HCT116 (cell line): ENCODE data around the gene CENPP. TPM values are rescaled to one million over a fixed set of nuclear protein-coding genes. Genes with fewer than 3 reads are reported as not detected.
"Not testable (repeated sequence)": the region's sequence is repeated elsewhere in the genome, so short reads cannot be mapped to it uniquely, and the experiment has no call there.

ENCODE experiments used
- ATAC-seq: fragments of 200-7000 bp; cut with Tn5 transposase; 2 replicates; pipeline ENCODE4 v1.9.1; 2020; ENCODE audit warnings: mild to moderate bottlenecking, moderate library complexity
- BruUV-seq: library from RNA; stranded (reverse); fragments of 400-500 nt; replicated peaks from 2 replicates; lab custom pipeline; 2021; lab: Mats Ljungman, UMichigan
- CTCF ChIA-PET: fragments of 300-600 bp; sonication (Branson Sonifier 250); formaldehyde crosslinking; loops from one replicate; lab custom pipeline; 2021; ENCODE audit warnings: antibody characterized with exemption; lab: Charles Lee
- POLR2A ChIA-PET: fragments of 300-600, 350-600 bp; sonication (Branson Sonifier 250); formaldehyde crosslinking; loops from one replicate; lab custom pipeline; 2021; ENCODE audit warnings: antibody characterized with exemption; lab: Charles Lee
- RAD21 ChIA-PET, 2 experiments: fragments of 300-600 bp; sonication (Branson Sonifier 250); formaldehyde crosslinking; loops; one replicate each; lab custom pipeline; 2023; ENCODE audit warnings: low total read pairs in 2 of 2; ENCODE audit not compliant: uncharacterized antibody in 2 of 2, unreplicated experiment in 2 of 2, low non-redundant PET in 1 of 2; lab: Charles Lee
- DNase-seq: peaks from one replicate; pipeline ENCODE4 v3.0.0-alpha.2; 2010; ENCODE audit warnings: low read depth, low spot score
- H2AFZ ChIP-seq: fragments of 200-600 bp; shearing (Covaris generic), sonication (generic); 2 replicates; pipeline ENCODE4 v1.6.1; 2017; ENCODE audit warnings: low read depth, mixed run types, mixed read lengths, antibody characterized with exemption, low read length; ENCODE audit not compliant: poor library complexity, severe bottlenecking
- H3K27ac ChIP-seq: 2 replicates; pipeline ENCODE4 v1.5.1; 2012; ENCODE audit warnings: low read depth, low read length
- H3K27me3 ChIP-seq: fragments of 200-600 bp; sonication (generic); 2 replicates; pipeline ENCODE4 v1.6.1; 2016; ENCODE audit warnings: mixed run types, low read length, mixed read lengths; ENCODE audit not compliant: insufficient read depth
- H3K36me3 ChIP-seq, 2 experiments: fragments of 200-500 bp in 1 of 2; fragments of 200-600 bp in 1 of 2; sonication (Bioruptor generic) in 1 of 2; sonication (generic) in 1 of 2; 2 replicates each; pipeline versions ENCODE4 v1.5.1 to v1.6.1; 2014 to 2016; ENCODE audit warnings: low read length in 2 of 2, inconsistent platforms in 1 of 2, mixed read lengths in 1 of 2, mixed run types in 1 of 2; ENCODE audit not compliant: insufficient read depth in 2 of 2, control insufficient read depth in 1 of 2
- H3K4me1 ChIP-seq, 2 experiments: fragments of 200-600 bp in 1 of 2; sonication (generic) in 1 of 2; 2 replicates each; pipeline versions ENCODE4 v1.5.1 to v1.6.1; 2012 to 2017; ENCODE audit warnings: low read length in 2 of 2, inconsistent platforms in 1 of 2, mild to moderate bottlenecking in 1 of 2, mixed read lengths in 1 of 2, mixed run types in 1 of 2, moderate library complexity in 1 of 2; ENCODE audit not compliant: insufficient read depth in 2 of 2, control insufficient read depth in 1 of 2
- H3K4me2 ChIP-seq: fragments of 200-600 bp; sonication (generic); 2 replicates; pipeline ENCODE4 v1.6.1; 2017; ENCODE audit warnings: mixed run types, low read length, mixed read lengths
- H3K4me3 ChIP-seq, 2 experiments: fragments of 200-600 bp in 1 of 2; sonication (generic) in 1 of 2; replicated peaks in 1 of 2; 2 replicates each; pipeline ENCODE4 v1.5.1; 2011 to 2016; ENCODE audit warnings: low read length in 2 of 2, control low read depth in 1 of 2, low read depth in 1 of 2, mild to moderate bottlenecking in 1 of 2, mixed read lengths in 1 of 2, mixed run types in 1 of 2
- H3K79me2 ChIP-seq: fragments of 200-600 bp; sonication (generic); 2 replicates; pipeline ENCODE4 v1.6.1; 2017; ENCODE audit warnings: mild to moderate bottlenecking, mixed run types, low read length, moderate library complexity, mixed read lengths; ENCODE audit not compliant: insufficient read depth
- H3K9ac ChIP-seq: fragments of 200-600 bp; sonication (generic); 2 replicates; pipeline ENCODE4 v1.6.1; 2016; ENCODE audit warnings: low read length, mixed read lengths
- H3K9me2 ChIP-seq: fragments of 200-600 bp; sonication (generic), shearing (Covaris generic); 2 replicates; pipeline ENCODE4 v1.6.1; 2017; ENCODE audit warnings: mixed run types, mild to moderate bottlenecking, moderate library complexity; ENCODE audit not compliant: insufficient read depth
- H3K9me3 ChIP-seq, 2 experiments: fragments of 200-500 bp in 1 of 2; fragments of 200-600 bp in 1 of 2; sonication (Bioruptor generic) in 1 of 2; sonication (generic) in 1 of 2; 2 replicates each; pipeline ENCODE4 v1.6.1; 2014 to 2017; ENCODE audit warnings: low read length in 2 of 2, mixed read lengths in 2 of 2, inconsistent platforms in 1 of 2, low read depth in 1 of 2, mild to moderate bottlenecking in 1 of 2, mixed run types in 1 of 2, moderate library complexity in 1 of 2; ENCODE audit not compliant: control insufficient read depth in 1 of 2, insufficient read depth in 1 of 2
- H4K20me1 ChIP-seq: fragments of 200-600 bp; sonication (generic), shearing (Covaris generic); 2 replicates; pipeline ENCODE4 v1.6.1; 2017; ENCODE audit warnings: mixed run types, mild to moderate bottlenecking, moderate library complexity; ENCODE audit not compliant: insufficient read depth
- EGR1 ChIP-seq: IDR thresholded peaks from 2 replicates; pipeline ENCODE4 v1.6.1; 2012; ENCODE audit warnings: low read depth
- SRF ChIP-seq: IDR thresholded peaks from 2 replicates; pipeline ENCODE4 v1.6.1; 2012; ENCODE audit warnings: low read depth
- TCF7L2 ChIP-seq: IDR thresholded peaks from 2 replicates; pipeline ENCODE4 v1.7.0; 2011; ENCODE audit warnings: borderline replicate concordance, inconsistent platforms; ENCODE audit not compliant: insufficient read depth, insufficient read length; ENCODE audit errors: extremely low read depth
- intact Hi-C: fragments of 100-400 bp; cut with micrococcal nuclease; formaldehyde crosslinking; loops from 2 replicates; pipeline ENCODE4 v1.10.0; 2022
- total RNA-seq: library from RNA; stranded (reverse); gene quantifications from one replicate; pipeline ENCODE4 v1.2.1, GENCODE V29; 2021; ENCODE audit not compliant: unreplicated experiment
- TF ChIP-seq, protein P1 (sequence below): IDR thresholded peaks from 2 replicates; pipeline ENCODE4 v1.6.1; 2011; ENCODE audit warnings: mild to moderate bottlenecking, low read length, moderate library complexity; ENCODE audit not compliant: insufficient replicate concordance; ENCODE audit errors: extremely low read depth

The CENPP gene
- total RNA-seq, 1 experiment from 2014 or later, result 7.0 TPM

DNA sequence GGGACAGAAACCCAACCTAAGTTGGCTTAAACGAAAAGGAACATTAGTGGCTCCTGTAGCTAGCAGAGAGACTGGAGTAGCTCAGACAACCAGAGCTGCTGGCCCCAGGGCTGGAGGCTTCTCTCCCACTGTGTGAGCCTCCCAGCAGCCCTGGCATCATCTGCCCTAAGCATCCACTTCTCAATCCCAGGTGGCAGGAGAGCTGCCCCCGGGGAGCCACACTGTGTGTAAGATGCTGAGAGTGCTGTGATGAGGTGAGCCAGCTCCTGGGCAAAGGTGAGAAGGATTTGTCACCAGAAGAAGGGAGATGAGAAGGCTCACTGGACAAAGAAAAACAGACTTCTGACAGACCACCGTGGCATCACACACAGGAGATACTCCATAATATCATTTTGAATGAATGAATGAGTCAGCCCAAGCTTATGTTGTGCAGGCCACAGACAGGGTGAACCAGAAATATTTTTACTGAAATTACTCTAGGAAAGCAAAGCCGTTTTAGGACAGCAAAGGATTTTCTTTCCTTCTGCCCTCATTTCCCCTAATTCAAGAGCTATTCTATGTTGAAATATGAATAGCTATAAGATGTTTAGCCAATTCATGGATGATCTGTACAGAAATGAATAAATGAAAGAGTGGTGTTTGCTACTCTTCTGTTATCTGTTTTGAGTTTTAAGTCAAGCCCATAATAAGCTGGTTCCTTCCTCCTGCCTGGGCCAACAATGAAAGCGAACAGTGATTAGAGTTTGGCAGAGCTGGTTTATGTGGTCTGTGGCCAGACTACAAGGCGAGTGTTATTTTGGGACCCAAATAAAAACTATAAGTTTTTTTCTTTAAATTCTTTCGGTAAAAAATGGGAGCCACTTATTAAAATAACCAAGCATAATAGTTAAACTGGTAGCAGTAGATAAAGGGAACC lies 267.5 kb downstream of the CENPP start (continued):
- TF ChIP-seq, protein P1, sequence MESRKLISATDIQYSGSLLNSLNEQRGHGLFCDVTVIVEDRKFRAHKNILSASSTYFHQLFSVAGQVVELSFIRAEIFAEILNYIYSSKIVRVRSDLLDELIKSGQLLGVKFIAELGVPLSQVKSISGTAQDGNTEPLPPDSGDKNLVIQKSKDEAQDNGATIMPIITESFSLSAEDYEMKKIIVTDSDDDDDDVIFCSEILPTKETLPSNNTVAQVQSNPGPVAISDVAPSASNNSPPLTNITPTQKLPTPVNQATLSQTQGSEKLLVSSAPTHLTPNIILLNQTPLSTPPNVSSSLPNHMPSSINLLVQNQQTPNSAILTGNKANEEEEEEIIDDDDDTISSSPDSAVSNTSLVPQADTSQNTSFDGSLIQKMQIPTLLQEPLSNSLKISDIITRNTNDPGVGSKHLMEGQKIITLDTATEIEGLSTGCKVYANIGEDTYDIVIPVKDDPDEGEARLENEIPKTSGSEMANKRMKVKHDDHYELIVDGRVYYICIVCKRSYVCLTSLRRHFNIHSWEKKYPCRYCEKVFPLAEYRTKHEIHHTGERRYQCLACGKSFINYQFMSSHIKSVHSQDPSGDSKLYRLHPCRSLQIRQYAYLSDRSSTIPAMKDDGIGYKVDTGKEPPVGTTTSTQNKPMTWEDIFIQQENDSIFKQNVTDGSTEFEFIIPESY, result no peak
- TF ChIP-seq SRF (no peak), TCF7L2 (no peak), EGR1 (no peak)
- TF ChIP-seq, all 23 proteins: peak for 0

DNA sequence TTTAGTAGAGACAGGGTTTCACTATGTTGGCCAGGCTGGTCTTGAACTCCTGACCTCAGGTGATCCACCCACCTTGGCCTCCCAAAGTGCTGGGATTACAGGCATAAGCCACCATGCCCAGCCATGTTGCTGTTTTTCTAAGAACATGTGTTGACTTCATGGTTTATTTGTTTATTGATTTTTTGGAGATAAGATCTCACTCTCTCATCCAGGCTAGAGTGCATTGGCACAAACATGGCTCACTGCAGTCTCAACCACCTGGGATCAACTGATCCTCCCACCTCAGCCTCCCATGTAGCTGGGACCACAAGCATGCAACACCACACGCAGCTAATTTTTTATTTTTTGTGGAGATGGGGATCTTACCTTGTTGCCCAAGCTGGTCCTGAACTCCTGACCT lies 269.3 kb downstream of the CENPP start:
- H3K79me2 ChIP-seq, H3K27ac ChIP-seq, BruUV-seq, H3K4me1 ChIP-seq, H3K9me2 ChIP-seq, CTCF ChIA-PET, ATAC-seq, H3K4me2 ChIP-seq, H3K4me3 ChIP-seq, H3K9ac ChIP-seq, intact Hi-C loops, POLR2A ChIA-PET, H4K20me1 ChIP-seq, H3K36me3 ChIP-seq, H3K27me3 ChIP-seq, H3K9me3 ChIP-seq, RAD21 ChIA-PET, H2AFZ ChIP-seq, DNase-seq: not testable (repeated sequence)
